CD4-positive, alpha-beta memory T cell (primary cell): ENCODE results near the gene KCNC4. TPM values are rescaled to one million over a fixed set of nuclear protein-coding genes. Genes with fewer than 3 reads are reported as not detected.

Experiments used
- CTCF ChIA-PET: fragments of 350-600 bp; sonication (Branson Sonifier 250); formaldehyde crosslinking; loops from one replicate; lab custom pipeline; 2021; ENCODE audit warnings: inconsistent platforms; ENCODE audit not compliant: partially characterized antibody; lab: Charles Lee
- POLR2A ChIA-PET: fragments of 350-600 bp; sonication (Branson Sonifier 250); formaldehyde crosslinking; loops from one replicate; lab custom pipeline; 2021; ENCODE audit not compliant: partially characterized antibody; lab: Charles Lee
- DNase-seq, 5 donors: peaks; one replicate each; pipeline versions ENCODE4 v3.0.0 to v3.0.0-alpha.2; 2020 to 2022; ENCODE audit warnings: mixed read lengths in 1 of 5
- H3K27ac ChIP-seq: one replicate; pipeline ENCODE4 v1.7.0; 2013; ENCODE audit warnings: low read depth, low read length
- H3K27me3 ChIP-seq: 2 replicates; pipeline ENCODE4 v1.7.0; 2013; ENCODE audit warnings: mild to moderate bottlenecking, low read length, moderate library complexity; ENCODE audit not compliant: insufficient read depth
- H3K36me3 ChIP-seq: 2 replicates; pipeline ENCODE4 v1.7.0; 2013; ENCODE audit warnings: mild to moderate bottlenecking, low read length, moderate library complexity; ENCODE audit not compliant: insufficient read depth
- H3K4me1 ChIP-seq: 2 replicates; pipeline ENCODE4 v1.7.0; 2013; ENCODE audit warnings: mild to moderate bottlenecking, low read length, moderate library complexity; ENCODE audit not compliant: insufficient read depth
- H3K4me3 ChIP-seq, 2 donors: one replicate each; pipeline ENCODE4 v1.7.0; 2013; ENCODE audit warnings: low read length in 2 of 2, mild to moderate bottlenecking in 1 of 2
- H3K9me3 ChIP-seq, 2 donors: one replicate each; pipeline ENCODE4 v1.7.0; 2013; ENCODE audit warnings: low read length in 2 of 2, control low read depth in 1 of 2; ENCODE audit not compliant: control insufficient read depth in 1 of 2
- H3K27ac Mint-ChIP-seq, 7 donors: one replicate each; pipeline ENCODE4 v1.8.0; 2020 to 2021; ENCODE audit warnings: mixed read lengths in 7 of 7, mild to moderate bottlenecking in 6 of 7, inconsistent platforms in 3 of 7, moderate library complexity in 3 of 7
- H3K27me3 Mint-ChIP-seq, 2 donors: one replicate each; pipeline ENCODE4 v1.8.0; 2020 to 2021; ENCODE audit warnings: mixed read lengths in 2 of 2
- H3K36me3 Mint-ChIP-seq, 2 donors: one replicate each; pipeline ENCODE4 v1.8.0; 2020 to 2021; ENCODE audit warnings: mixed read lengths in 2 of 2, inconsistent platforms in 1 of 2, mild to moderate bottlenecking in 1 of 2
- H3K4me1 Mint-ChIP-seq, 4 donors: one replicate each; pipeline ENCODE4 v1.8.0; 2020 to 2021; ENCODE audit warnings: mixed read lengths in 4 of 4, mild to moderate bottlenecking in 1 of 4
- H3K4me3 Mint-ChIP-seq, 8 donors: one replicate each; pipeline ENCODE4 v1.8.0; 2020 to 2021; ENCODE audit warnings: mixed read lengths in 8 of 8, mild to moderate bottlenecking in 7 of 8, moderate library complexity in 6 of 8, inconsistent platforms in 3 of 8
- H3K9me3 Mint-ChIP-seq, 8 donors: one replicate each; pipeline ENCODE4 v1.8.0; 2020 to 2021; ENCODE audit warnings: mixed read lengths in 8 of 8, mild to moderate bottlenecking in 5 of 8, inconsistent platforms in 3 of 8, moderate library complexity in 1 of 8
- intact Hi-C: fragments of 100-400 bp; cut with micrococcal nuclease; formaldehyde crosslinking; loops from one replicate; pipeline ENCODE4 v1.15.1; 2023
- polyA plus RNA-seq, 2 donors: library from polyadenylated mRNA; unstranded; fragments of 300-500 nt; fragmentation: Illumina TruSeq; gene quantifications; one replicate each; pipeline ENCODE4 v1.2.3, GENCODE V29; 2021
- total RNA-seq, 2 experiments: library from RNA; stranded (reverse); gene quantifications; one replicate each; pipeline ENCODE4 v1.2.3, GENCODE V29; 2021

KCNC4 gene
- total and polyA plus RNA-seq, 4 experiments from 2014 or later = 2.3 to 13.4 (median 7.5) TPM

GRCh38 chr1:110223127-110223526 is 13.0 kb downstream of the KCNC4 start:
- H3K27ac ChIP-seq = no peak overlapping the region
- H3K4me3 ChIP-seq = no peak overlapping the region
- Mint-ChIP-seq H3K36me3 (peaks cover 4 to 14% of the 10 kb centered on the region in 2 donors), H3K9me3 (no peaks in the 10 kb centered on the region), H3K27me3 (no peaks in the 10 kb centered on the region), H3K27ac (no peak overlapping the region), H3K4me1 (peaks cover 0 to 1% (median 0%) of the 10 kb centered on the region in 4 donors), H3K4me3 (no peak overlapping the region)
- CTCF ChIA-PET = no interaction called here
- DNase-seq = no peak
- no peaks in the 10 kb centered on the region for H3K27me3 ChIP-seq
- H3K4me1 ChIP-seq = no peaks in the 10 kb centered on the region
- intact Hi-C loops = no loop called here
- no peaks in the 10 kb centered on the region for H3K9me3 ChIP-seq
- H3K36me3 ChIP-seq = no peaks in the 10 kb centered on the region
- POLR2A ChIA-PET = no interaction called here

DNA sequence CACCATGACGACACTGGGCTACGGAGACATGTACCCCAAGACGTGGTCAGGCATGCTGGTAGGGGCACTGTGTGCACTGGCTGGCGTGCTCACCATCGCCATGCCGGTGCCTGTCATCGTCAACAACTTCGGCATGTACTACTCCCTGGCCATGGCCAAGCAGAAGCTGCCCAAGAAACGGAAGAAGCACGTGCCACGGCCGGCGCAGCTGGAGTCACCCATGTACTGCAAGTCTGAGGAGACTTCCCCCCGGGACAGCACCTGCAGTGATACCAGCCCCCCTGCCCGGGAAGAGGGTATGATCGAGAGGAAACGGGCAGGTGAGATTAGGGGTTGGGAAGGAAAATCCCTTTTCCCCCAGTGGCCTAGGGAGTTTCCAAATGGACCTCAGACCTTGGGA is 13.5 kb downstream of the KCNC4 start:
- ChIA-PET POLR2A (no interaction called here), CTCF (no interaction called here)
- no peak overlapping the region for H3K4me3 ChIP-seq
- Mint-ChIP-seq H3K4me3 (no peak overlapping the region), H3K9me3 (no peaks in the 10 kb centered on the region), H3K4me1 (peaks cover 0 to 1% (median 0%) of the 10 kb centered on the region in 4 donors), H3K27ac (no peak overlapping the region), H3K36me3 (peaks cover 4 to 14% of the 10 kb centered on the region in 2 donors), H3K27me3 (no peaks in the 10 kb centered on the region)
- no peaks in the 10 kb centered on the region for H3K9me3 ChIP-seq
- H3K4me1 ChIP-seq = no peaks in the 10 kb centered on the region
- H3K27ac ChIP-seq = no peak overlapping the region
- H3K36me3 ChIP-seq = no peaks in the 10 kb centered on the region
- no peaks in the 10 kb centered on the region for H3K27me3 ChIP-seq
- intact Hi-C loops = no loop called here
- DNase-seq = no peak

DNA sequence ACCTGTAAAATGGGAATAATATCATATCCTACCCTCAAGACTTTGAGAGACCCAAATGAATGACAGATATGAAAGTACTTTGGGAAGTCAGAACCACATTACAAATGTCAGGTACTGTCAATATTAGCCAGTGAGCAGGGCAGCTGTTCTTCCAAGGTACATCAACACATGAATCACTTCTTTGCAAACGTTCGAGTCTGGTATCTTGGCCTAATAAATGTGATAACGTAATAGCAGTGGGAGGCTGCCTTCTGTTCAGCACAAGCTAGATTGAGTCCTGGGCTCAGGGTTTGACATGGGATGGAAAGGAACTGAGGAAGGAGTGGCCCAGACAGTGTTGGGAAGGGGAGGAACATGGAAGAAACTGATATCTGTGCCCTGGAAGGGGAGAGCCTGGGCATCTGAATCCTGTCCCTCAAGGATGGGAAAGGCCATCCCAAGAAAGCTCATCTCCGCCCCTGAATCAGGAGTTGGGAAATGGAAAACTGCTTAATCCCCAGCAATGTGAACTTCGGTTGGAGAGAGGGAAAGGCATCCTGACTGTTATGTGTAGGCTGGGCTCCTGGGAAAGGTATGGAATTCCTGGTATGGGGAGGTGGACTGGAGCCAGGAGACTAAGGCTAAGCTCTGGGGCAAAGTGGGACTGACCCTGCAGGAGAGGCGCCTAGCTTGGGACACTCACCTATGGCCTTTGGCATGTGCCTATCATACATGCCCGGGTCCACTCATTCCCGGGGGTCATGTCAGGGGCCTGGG is 14.3 kb downstream of the KCNC4 start:
- POLR2A ChIA-PET = interaction anchor here (0.8 to 1.1 kb wide), 2 partner anchors 13 to 114 kb away, joined by 3 to 4 read pairs; no protein-coding TSS in a partner anchor
- CTCF ChIA-PET = interaction anchor here (1.0 to 1.2 kb wide), 3 partner anchors 17 to 88 kb away, joined by 3 to 11 read pairs (median 4); no protein-coding TSS in a partner anchor
- Mint-ChIP-seq H3K27me3 (no peaks in the 10 kb centered on the region), H3K9me3 (no peaks in the 10 kb centered on the region), H3K4me1 (peaks cover 0 to 1% (median 0%) of the 10 kb centered on the region in 4 donors), H3K4me3 (no peak overlapping the region), H3K36me3 (peaks cover 7 to 14% of the 10 kb centered on the region in 2 donors), H3K27ac (no peak overlapping the region)
- no peaks in the 10 kb centered on the region for H3K4me1 ChIP-seq
- intact Hi-C loops = no loop called here
- no peak overlapping the region for H3K4me3 ChIP-seq
- H3K36me3 ChIP-seq = no peaks in the 10 kb centered on the region
- no peaks in the 10 kb centered on the region for H3K27me3 ChIP-seq
- DNase-seq = no peak
- no peak overlapping the region for H3K27ac ChIP-seq
- no peaks in the 10 kb centered on the region for H3K9me3 ChIP-seq

- POLR2A ChIA-PET = interaction anchor here (0.8 to 1.1 kb wide), 2 partner anchors 14 to 113 kb away, joined by 3 to 4 read pairs; no protein-coding TSS in a partner anchor
These were observed 15.1 kb downstream of the KCNC4 start for GRCh38 chr1:110225212-110225611.

DNA sequence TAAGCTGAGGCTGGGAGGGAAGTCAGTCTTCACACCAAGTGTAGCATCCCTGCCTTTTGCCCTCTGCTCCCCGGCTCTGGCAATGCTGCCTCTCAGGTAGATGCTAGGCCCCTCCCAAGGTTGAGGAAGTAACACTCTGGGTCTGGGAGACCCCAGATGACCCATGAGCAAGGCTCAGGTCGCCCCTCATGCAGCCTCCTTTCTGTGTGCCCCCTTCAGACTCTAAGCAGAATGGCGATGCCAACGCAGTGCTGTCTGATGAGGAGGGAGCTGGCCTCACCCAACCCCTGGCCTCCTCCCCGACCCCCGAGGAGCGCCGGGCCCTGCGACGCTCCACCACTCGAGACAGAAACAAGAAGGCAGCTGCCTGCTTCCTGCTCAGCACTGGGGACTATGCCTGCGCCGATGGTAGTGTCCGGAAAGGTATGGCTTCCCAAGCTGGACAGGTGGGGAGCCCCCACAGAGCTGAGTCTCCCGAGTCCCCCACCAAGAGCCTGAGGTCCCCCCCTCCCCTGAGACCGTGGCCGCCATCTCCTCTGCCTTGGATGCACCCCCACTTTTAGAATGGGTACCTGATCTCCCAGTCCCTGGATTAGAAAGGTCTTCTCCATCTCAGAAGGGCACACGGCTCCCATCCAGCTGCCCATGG is 15.8 kb downstream of the KCNC4 start:
- Mint-ChIP-seq H3K27me3 (no peaks in the 10 kb centered on the region), H3K4me3 (no peak overlapping the region), H3K9me3 (no peaks in the 10 kb centered on the region), H3K36me3 (peaks cover 9 to 11% of the 10 kb centered on the region in 2 donors), H3K4me1 (peaks cover 0 to 1% (median 0%) of the 10 kb centered on the region in 4 donors), H3K27ac (no peak overlapping the region)
- no peak overlapping the region for H3K27ac ChIP-seq
- H3K27me3 ChIP-seq = no peaks in the 10 kb centered on the region
- ChIA-PET CTCF (interaction anchor here (1.2 to 2.6 kb wide), 3 partner anchors 18 to 234 kb away, joined by 4 to 8 read pairs (median 6); no protein-coding TSS in a partner anchor), POLR2A (interaction anchor here (1.1 to 1.5 kb wide), 2 partner anchors 14 to 15 kb away, joined by 3 to 4 read pairs; no protein-coding TSS in a partner anchor)
- no peaks in the 10 kb centered on the region for H3K9me3 ChIP-seq
- no peak for DNase-seq
- H3K4me3 ChIP-seq = no peak overlapping the region
- H3K36me3 ChIP-seq = no peaks in the 10 kb centered on the region
- no peaks in the 10 kb centered on the region for H3K4me1 ChIP-seq
- intact Hi-C loops = no loop called here

More at GRCh38 chr1:110225212-110225611, 15.1 kb downstream of the KCNC4 start:
- Mint-ChIP-seq H3K9me3 (no peaks in the 10 kb centered on the region), H3K4me3 (no peak overlapping the region), H3K27me3 (no peaks in the 10 kb centered on the region), H3K4me1 (peaks cover 0 to 1% (median 0%) of the 10 kb centered on the region in 4 donors), H3K36me3 (peaks cover 9 to 11% of the 10 kb centered on the region in 2 donors), H3K27ac (no peak overlapping the region)
- CTCF ChIA-PET = interaction anchor here (1.0 to 2.6 kb wide), 4 partner anchors 17 to 87 kb away, joined by 3 to 11 read pairs (median 6); no protein-coding TSS in a partner anchor
- Histone ChIP-seq H3K27me3 (no peaks in the 10 kb centered on the region), H3K36me3 (no peaks in the 10 kb centered on the region), H3K27ac (no peak overlapping the region), H3K9me3 (no peaks in the 10 kb centered on the region), H3K4me1 (no peaks in the 10 kb centered on the region), H3K4me3 (no peak overlapping the region)
- DNase-seq = no peak
- intact Hi-C loops = no loop called here

DNA sequence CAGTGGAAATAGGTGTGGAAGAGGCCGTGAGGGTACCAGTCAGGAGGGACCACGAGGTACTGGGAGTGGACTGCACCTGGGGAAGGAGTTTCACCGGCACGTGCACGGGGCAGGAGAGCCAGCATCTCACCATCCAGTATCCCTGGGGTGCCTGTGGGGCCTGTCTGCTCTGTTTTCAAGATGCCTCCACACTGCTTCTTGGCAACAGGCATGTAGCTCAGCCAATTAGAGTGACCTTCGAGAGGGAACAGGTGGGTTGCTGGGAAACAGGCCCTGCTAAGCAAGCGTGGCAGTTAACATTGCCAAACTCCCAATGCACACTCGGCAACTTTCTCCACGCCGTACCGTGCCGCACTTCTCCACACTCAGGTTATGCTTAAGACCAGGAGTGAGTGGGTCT is 17.7 kb downstream of the KCNC4 start:
- ChIA-PET POLR2A (no interaction called here), CTCF (interaction anchor here (1.3 to 2.6 kb wide), 3 partner anchors 19 to 25 kb away, joined by 5 to 12 read pairs (median 8); no protein-coding TSS in a partner anchor)
- intact Hi-C loops = no loop called here
- Histone ChIP-seq H3K4me3 (no peak overlapping the region), H3K4me1 (no peaks in the 10 kb centered on the region), H3K27ac (no peak overlapping the region), H3K36me3 (no peaks in the 10 kb centered on the region), H3K9me3 (no peaks in the 10 kb centered on the region), H3K27me3 (no peaks in the 10 kb centered on the region)
- H3K27me3 Mint-ChIP-seq = no peaks in the 10 kb centered on the region
- H3K4me3 Mint-ChIP-seq = no peak overlapping the region
- peaks cover 9 to 11% of the 10 kb centered on the region in 2 donors for H3K36me3 Mint-ChIP-seq
- no peaks in the 10 kb centered on the region for H3K9me3 Mint-ChIP-seq
- H3K4me1 Mint-ChIP-seq = peaks cover 0 to 1% (median 0%) of the 10 kb centered on the region in 4 donors
- DNase-seq = peak in 1 of 5 donors; percentile 1
- H3K27ac Mint-ChIP-seq = no peak overlapping the region

DNA sequence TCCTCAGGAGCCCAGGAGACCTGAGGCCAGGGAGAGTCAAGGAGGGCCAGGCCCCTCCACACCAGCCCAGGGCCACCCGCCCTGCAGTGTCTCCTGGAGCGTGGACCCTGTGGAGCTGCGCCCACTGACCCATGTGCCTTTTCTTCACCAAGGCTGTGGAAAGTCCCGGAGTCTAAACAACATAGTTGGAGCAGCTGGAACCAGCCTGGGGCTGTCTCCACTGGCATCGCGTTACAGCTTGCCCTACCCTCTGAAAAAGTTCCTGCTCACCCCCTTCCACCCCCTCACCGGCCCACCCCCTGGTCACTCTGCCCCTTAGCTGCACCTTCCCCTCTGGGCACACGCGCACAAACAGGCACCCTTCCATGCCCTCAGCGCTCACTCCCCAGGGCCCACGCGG is 18.3 kb downstream of the KCNC4 start:
- no peak overlapping the region for H3K27ac ChIP-seq
- ChIA-PET POLR2A (no interaction called here), CTCF (interaction anchor here (1.3 to 1.6 kb wide), 2 partner anchors 20 to 25 kb away, joined by 5 to 12 read pairs; no protein-coding TSS in a partner anchor)

More for the DNA sequence above, 18.3 kb downstream of the KCNC4 start:
- Mint-ChIP-seq H3K4me1 (peaks cover 0 to 1% (median under 1%) of the 10 kb centered on the region in 4 donors), H3K9me3 (no peaks in the 10 kb centered on the region), H3K27ac (peak overlapping the region in 2 of 7 donors; percentile 2 to 42), H3K27me3 (no peaks in the 10 kb centered on the region), H3K36me3 (peaks cover 6 to 9% of the 10 kb centered on the region in 2 donors), H3K4me3 (no peak overlapping the region)
- Histone ChIP-seq H3K9me3 (no peaks in the 10 kb centered on the region), H3K36me3 (no peaks in the 10 kb centered on the region), H3K27me3 (no peaks in the 10 kb centered on the region), H3K4me3 (no peak overlapping the region), H3K4me1 (no peaks in the 10 kb centered on the region)
- intact Hi-C loops = no loop called here
- DNase-seq = no peak
